ENCODE data around the gene IGSF8.

The IGSF8 gene

DNA sequence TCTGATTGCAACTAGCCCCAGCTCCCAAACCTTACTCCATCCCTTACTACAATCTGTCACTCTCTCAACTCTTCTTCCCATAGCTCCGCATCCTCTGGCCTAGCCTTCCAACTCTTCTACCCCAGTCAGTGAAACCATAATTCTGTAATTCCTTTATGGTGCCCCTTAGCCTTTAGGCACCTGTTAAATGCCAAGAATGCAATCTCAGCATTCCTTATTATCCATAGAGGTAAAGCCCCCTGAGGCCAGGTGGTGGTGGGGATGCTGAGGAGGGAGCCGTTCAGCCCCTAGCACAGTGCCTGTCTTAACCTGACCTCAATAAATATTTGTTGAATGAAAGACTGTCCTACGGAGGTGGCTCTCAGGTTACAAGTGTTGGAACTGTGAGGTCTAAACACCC lies 31.1 kb upstream of the IGSF8 start:
- Histone ChIP-seq H3K36me3 (replicated peaks; ENCODE audit: low read depth, low read length) (no peaks in the 10 kb centered on the region), H3K4me2 (ENCODE audit: low read length) (no peak overlapping the region), H2AFZ (ENCODE audit: low read depth, low read length) (no peak overlapping the region), H3K9ac (ENCODE audit: low read length) (no peak overlapping the region), H3K9me3 (ENCODE audit: insufficient read depth, low read length) (no peaks in the 10 kb centered on the region), H4K20me1 (ENCODE audit: insufficient read depth, low read length) (no peaks in the 10 kb centered on the region), H3K27me3 (ENCODE audit: low read depth, low read length) (peaks cover 18% of the 10 kb centered on the region; the same call in 1 of the 2 replicates), H3K4me3 (ENCODE audit: low read length) (no peak overlapping the region), H3K27ac (ENCODE audit: low read length) (no peak overlapping the region), H3K79me2 (ENCODE audit: low read length) (no peaks in the 10 kb centered on the region), H3K4me1 (ENCODE audit: low read length) (peaks cover 8% of the 10 kb centered on the region)
- TF ChIP-seq, protein P1, sequence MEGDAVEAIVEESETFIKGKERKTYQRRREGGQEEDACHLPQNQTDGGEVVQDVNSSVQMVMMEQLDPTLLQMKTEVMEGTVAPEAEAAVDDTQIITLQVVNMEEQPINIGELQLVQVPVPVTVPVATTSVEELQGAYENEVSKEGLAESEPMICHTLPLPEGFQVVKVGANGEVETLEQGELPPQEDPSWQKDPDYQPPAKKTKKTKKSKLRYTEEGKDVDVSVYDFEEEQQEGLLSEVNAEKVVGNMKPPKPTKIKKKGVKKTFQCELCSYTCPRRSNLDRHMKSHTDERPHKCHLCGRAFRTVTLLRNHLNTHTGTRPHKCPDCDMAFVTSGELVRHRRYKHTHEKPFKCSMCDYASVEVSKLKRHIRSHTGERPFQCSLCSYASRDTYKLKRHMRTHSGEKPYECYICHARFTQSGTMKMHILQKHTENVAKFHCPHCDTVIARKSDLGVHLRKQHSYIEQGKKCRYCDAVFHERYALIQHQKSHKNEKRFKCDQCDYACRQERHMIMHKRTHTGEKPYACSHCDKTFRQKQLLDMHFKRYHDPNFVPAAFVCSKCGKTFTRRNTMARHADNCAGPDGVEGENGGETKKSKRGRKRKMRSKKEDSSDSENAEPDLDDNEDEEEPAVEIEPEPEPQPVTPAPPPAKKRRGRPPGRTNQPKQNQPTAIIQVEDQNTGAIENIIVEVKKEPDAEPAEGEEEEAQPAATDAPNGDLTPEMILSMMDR (IDR thresholded peaks at IDR 0.05; ENCODE audit: low read depth, low read length), result no peak
- no peak for TF ChIP-seq EZH2phosphoT487 (IDR thresholded peaks at IDR 0.05; ENCODE audit: low read depth)

DNA sequence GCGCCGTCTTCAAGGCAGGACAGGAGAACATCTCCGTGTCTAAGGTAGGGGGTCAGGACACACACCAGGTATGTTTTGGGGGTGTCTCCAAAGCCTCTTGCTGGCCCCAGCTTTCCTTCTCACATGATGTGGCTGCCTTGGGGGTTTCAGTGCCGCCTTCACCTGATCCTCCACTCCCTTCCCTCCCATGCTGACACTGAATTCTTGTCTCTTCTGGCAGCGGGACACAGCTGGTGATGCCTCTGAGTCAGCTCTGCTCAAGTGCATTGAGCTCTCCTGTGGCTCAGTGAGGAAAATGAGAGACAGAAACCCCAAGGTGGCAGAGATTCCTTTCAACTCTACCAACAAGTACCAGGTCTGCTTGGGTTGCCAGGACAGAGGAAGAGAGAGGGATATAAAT lies 30.6 kb upstream of the IGSF8 start:
- Histone ChIP-seq H3K4me2 (ENCODE audit: low read length) (no peak overlapping the region), H3K4me1 (ENCODE audit: low read length) (peaks cover 3% of the 10 kb centered on the region; the same call in 1 of the 2 replicates), H4K20me1 (ENCODE audit: insufficient read depth, low read length) (no peaks in the 10 kb centered on the region), H3K4me3 (ENCODE audit: low read length) (no peak overlapping the region), H3K27me3 (ENCODE audit: low read depth, low read length) (peaks cover 18% of the 10 kb centered on the region; the same call in 1 of the 2 replicates), H3K79me2 (ENCODE audit: low read length) (no peaks in the 10 kb centered on the region), H3K27ac (ENCODE audit: low read length) (no peak overlapping the region), H3K36me3 (replicated peaks; ENCODE audit: low read depth, low read length) (no peaks in the 10 kb centered on the region), H3K9me3 (ENCODE audit: insufficient read depth, low read length) (no peaks in the 10 kb centered on the region), H3K9ac (ENCODE audit: low read length) (no peak overlapping the region), H2AFZ (ENCODE audit: low read depth, low read length) (no peak overlapping the region)
- TF ChIP-seq, protein P1 (IDR thresholded peaks at IDR 0.05; ENCODE audit: low read depth, low read length), result no peak
- no peak for TF ChIP-seq EZH2phosphoT487 (IDR thresholded peaks at IDR 0.05; ENCODE audit: low read depth)

DNA sequence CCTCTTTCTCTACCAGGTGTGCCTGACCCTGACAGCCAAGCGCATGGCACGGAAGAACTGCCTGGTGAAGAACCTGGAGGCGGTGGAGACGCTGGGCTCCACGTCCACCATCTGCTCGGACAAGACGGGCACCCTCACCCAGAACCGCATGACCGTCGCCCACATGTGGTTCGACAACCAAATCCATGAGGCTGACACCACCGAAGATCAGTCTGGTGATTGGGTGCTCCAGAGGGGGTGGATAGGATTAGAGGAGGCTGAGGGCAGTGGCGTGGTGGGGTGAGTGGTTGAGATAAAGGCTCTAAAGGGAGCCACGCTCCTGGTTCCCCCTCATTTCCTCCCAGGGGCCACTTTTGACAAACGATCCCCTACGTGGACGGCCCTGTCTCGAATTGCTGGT lies 30.2 kb upstream of the IGSF8 start:
- H3K36me3 ChIP-seq (replicated peaks; ENCODE audit: low read depth, low read length), result no peaks in the 10 kb centered on the region

DNA sequence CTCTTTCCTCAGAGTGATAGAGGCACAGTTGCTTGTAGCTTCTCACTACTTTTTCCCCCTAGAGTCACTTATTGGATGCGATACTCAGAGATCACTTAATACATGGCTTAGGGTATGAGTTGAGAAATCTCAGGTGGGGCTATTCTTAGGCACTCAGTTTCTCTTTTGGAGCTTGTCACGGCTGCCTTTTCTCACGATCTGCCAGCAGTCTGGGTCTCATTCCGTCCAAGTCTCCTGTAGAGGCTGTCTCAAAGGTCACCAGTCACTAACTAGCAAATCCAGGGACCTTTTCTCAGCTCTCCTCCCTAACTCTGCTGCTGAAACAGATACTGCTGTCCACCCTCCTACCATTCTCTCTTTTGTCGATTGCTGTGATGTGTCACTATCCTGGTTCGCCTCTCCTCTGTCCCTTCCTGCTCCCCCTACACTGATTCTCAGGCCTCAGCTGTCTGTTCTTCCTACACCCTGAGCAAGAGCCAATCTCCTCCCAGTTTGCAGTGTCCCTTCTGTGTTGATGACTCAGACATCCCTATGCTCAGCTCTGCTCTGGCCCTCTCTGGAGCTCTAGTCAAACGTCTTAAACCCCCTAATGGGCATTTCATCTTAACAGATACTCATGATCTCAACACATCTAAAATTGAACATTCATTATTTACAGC lies 29.6 kb upstream of the IGSF8 start:
- Histone ChIP-seq H3K27ac (ENCODE audit: low read length) (no peak overlapping the region), H3K9ac (ENCODE audit: low read length) (no peak overlapping the region), H4K20me1 (ENCODE audit: insufficient read depth, low read length) (no peaks in the 10 kb centered on the region), H3K9me3 (ENCODE audit: insufficient read depth, low read length) (no peaks in the 10 kb centered on the region), H3K4me2 (ENCODE audit: low read length) (no peak overlapping the region), H3K27me3 (ENCODE audit: low read depth, low read length) (peaks cover 15% of the 10 kb centered on the region; the same call in 1 of the 2 replicates), H3K36me3 (replicated peaks; ENCODE audit: low read depth, low read length) (no peaks in the 10 kb centered on the region), H3K4me1 (ENCODE audit: low read length) (no peaks in the 10 kb centered on the region), H2AFZ (ENCODE audit: low read depth, low read length) (no peak overlapping the region), H3K79me2 (ENCODE audit: low read length) (no peaks in the 10 kb centered on the region), H3K4me3 (ENCODE audit: low read length) (no peak overlapping the region)
- TF ChIP-seq, protein P1 (IDR thresholded peaks at IDR 0.05; ENCODE audit: low read depth, low read length), result no peak
- no peak for TF ChIP-seq EZH2phosphoT487 (IDR thresholded peaks at IDR 0.05; ENCODE audit: low read depth)

More for the DNA sequence above, 30.2 kb upstream of the IGSF8 start:
- Histone ChIP-seq H3K9ac (ENCODE audit: low read length) (no peak overlapping the region), H3K4me3 (ENCODE audit: low read length) (no peak overlapping the region), H3K4me2 (ENCODE audit: low read length) (no peak overlapping the region), H3K9me3 (ENCODE audit: insufficient read depth, low read length) (no peaks in the 10 kb centered on the region), H3K4me1 (ENCODE audit: low read length) (no peaks in the 10 kb centered on the region), H3K27ac (ENCODE audit: low read length) (no peak overlapping the region), H3K27me3 (ENCODE audit: low read depth, low read length) (peaks cover 18% of the 10 kb centered on the region; the same call in 1 of the 2 replicates), H4K20me1 (ENCODE audit: insufficient read depth, low read length) (no peaks in the 10 kb centered on the region), H3K79me2 (ENCODE audit: low read length) (no peaks in the 10 kb centered on the region), H2AFZ (ENCODE audit: low read depth, low read length) (no peak overlapping the region)
- no peak for TF ChIP-seq EZH2phosphoT487 (IDR thresholded peaks at IDR 0.05; ENCODE audit: low read depth)
- TF ChIP-seq, protein P1 (IDR thresholded peaks at IDR 0.05; ENCODE audit: low read depth, low read length), result no peak
